Measurements from ENCODE around the gene PABPN1L. TPM values are rescaled to one million over a fixed set of nuclear protein-coding genes. Genes with fewer than 3 reads are reported as not detected.

The PABPN1L gene
- total RNA-seq, 2 donors from 2014 or later: not detected

DNA sequence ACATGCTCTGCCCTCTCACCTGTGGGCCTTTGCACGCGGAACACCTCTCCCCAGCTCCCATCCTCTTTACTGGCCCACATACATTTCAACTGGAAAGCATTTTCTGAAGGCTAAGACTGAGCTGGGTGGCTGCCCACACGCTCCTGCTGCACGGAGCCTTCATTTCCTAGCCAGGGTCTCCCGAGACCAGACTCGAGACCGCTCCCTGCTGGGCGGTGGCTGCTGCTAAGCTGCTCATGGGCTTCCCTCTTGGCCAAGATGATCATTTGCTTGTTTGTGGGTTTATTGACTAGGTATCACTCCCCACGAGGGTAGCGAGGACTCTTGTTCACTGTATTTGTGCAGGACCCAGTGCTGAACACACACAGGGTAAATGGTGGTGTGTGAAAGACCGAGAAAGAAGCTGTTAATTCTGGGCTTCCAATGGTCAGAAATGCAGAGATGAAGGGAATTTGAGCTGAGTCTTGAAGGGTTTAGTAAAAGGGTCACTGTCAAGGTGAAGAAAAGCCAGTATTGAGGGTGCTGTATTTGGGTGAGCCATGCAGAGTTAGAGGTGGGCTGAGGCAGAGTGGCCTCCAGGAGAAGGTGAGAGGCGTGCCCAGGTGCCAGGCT, 8.6 kb downstream of the PABPN1L start:
- DNase-seq: peak; percentile 79
- intact Hi-C loops (cut with DNase I): no loop called here

DNA sequence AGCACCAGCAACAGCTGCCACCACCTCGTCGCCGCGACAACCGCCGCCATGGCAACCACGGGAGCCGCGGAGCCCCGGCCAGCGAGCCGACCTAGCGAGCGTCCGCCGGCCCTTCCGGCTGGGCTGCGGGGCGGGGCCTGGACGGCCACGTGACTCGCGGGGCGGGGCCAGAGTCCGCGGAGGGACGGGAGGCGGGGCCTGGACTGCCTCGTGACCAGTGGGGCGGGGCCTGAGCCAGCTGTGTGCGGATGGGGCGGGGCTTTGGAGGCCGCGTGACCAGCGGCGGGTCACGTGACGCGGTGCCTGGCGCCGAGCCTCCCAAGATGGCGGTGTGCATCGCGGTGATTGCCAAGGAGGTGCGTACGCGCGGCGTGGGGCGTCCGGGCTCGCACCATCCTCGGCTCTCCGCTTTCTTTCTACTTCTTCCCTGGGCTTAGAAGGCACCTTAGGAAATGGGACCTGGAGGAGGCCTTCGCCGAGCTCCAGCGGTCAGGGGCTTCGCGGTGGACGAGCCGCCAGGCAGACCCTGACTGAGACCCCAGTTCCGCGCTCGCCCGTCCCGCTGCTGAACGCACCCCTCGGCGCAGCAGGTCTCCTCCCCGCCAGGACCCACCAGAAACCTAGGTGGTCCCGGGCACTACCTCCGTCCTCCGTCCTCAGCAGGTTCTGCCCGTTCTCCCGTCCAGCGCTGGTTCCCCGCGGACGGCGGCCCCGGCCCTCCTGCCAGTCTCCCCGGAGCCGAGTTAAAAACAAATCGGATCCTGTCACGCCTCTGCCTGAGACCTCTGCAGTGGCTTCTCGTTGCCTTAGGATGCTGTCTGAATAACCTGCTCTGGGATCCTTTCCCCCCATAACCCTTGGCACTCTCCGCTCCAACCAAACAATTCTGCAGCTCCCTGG, 9.4 kb downstream of the PABPN1L start, which contains the start of the genes GALNS and TRAPPC2L:
Gene GALNS (minus strand): TSS at position 120 of the 900 bp plus-strand sequence. CDS start 70 bp downstream, at position 50.
Gene TRAPPC2L (plus strand): TSS at position 300 of the 900 bp plus-strand sequence. CDS start 24 bp downstream, at position 324.
- peak; percentile 99 for DNase-seq
- intact Hi-C loops (cut with DNase I): no loop called here
- ATAC-seq: peak; percentile 97

More for the DNA sequence above, 8.6 kb downstream of the PABPN1L start:
- peak; percentile 69 to 79 for ATAC-seq

DNA sequence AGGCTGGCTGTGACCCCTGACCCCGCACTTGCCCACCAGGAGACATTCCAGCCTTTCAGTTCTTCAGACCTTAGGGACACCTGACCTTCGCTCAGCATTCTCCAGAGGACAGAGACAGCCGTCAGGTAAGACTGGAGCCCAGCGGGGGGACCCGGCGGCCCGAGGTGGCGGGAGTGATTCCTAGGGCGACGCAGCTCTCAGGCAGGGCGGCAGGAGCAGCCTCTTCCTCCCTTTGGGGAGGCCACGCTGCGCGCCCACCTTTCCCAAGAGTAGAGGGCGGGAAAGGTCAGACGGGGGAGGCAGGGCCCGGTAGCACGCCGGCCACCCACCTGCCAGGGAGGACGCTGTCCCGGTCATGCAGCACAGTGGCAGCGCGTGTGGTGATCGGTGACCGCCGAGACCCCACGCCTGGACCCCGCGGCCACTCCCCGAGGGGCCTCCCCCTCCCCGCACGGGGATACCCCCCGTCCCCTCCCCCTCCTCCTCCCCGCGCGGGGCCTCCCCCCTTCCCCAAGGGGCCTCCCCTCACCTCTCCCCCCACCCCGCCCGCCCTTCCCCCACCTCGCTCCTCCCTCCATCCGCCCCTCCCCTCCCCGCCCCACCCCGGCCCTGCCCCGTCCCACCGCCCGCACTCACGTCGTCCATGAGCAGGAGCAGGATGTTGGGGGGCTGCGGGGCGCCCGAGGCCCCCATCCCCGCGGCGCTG, 10.2 kb downstream of the PABPN1L start:
- intact Hi-C loops (cut with DNase I): no loop called here
- DNase-seq: no peak
- ATAC-seq: peak; percentile 44 to 60

DNA sequence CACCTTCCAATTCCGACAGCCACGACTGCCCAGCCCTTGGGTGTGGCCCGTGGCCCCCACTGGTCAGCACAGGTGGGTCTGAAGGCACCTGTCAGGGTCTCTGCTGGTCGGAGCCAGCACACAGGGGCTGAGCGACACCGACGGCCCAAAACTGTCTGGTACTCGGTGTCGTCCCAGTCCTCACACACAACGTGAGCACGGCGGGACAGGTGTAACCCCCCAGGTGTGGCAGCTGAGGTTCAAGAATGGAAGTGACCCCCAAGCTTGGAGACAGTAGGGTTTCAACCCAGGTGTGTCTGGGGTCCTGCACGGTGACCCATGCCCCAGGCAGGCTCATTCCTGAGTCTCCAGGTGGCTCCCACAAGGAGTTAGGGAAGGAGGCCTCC, 10.7 kb downstream of the PABPN1L start:
- intact Hi-C loops (cut with DNase I): no loop called here
- DNase-seq (no peak), ATAC-seq (no peak)

DNA sequence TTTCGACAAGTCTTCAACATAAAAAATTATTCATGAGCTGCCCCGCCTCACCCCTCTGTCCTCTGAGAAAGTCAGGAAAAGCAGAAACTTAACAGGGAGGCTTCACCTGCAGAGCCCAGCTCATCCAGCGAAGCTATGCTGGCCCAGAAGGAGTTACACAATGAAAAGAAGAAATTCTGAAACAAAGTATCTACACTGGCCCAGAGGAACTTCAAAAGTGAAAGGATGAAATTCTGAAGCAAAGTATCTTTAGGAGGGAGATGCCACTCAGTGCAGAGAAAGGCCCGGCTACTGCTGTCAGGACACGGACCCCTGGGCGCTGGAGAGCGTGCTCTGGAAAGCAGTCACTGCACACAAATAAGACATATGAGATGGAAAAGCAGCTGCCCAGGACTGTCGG, 11.3 kb downstream of the PABPN1L start:
- intact Hi-C loops (cut with DNase I): no loop called here
- ATAC-seq: no peak
- no peak for DNase-seq

DNA sequence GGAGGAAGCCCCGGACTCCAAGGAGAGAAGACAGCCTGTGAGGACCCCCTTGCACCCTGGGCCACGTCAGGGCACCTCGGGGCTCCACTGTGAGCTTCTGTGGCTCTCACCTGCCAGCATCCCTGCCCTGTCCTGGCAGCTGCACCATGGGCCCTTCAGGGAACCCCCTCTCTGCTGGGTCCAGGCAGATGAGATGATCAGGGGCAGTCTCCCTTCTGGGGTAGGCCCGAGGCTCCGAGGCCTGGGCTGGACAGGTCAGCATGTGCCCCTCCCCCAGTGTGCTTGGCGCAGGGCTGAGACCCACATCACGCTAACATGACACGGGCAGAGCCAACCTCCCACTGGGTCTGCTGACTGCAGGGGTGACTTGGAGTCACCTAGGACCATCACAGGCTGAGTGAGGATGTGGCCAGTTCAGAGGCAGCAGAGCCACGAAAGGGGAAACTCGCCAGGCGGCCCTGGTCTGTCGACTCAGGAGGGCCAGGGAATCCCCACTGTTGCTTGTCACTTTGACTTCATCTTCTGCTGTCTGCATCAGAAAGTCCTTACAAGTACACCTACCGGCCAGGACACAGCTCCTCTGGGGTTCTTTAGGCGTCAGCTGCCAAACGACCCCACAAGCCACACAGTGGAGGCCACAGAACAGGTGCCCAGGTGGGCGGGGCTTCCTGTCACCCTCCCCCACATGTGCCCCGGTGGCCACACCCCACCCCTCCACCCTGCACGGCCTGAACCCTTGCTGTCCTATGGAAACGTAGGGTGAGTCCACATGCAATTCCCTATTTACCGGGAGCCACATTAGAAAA, 12.0 kb downstream of the PABPN1L start:
- intact Hi-C loops (cut with DNase I): no loop called here
- no peak for ATAC-seq
- no peak for DNase-seq

DNA sequence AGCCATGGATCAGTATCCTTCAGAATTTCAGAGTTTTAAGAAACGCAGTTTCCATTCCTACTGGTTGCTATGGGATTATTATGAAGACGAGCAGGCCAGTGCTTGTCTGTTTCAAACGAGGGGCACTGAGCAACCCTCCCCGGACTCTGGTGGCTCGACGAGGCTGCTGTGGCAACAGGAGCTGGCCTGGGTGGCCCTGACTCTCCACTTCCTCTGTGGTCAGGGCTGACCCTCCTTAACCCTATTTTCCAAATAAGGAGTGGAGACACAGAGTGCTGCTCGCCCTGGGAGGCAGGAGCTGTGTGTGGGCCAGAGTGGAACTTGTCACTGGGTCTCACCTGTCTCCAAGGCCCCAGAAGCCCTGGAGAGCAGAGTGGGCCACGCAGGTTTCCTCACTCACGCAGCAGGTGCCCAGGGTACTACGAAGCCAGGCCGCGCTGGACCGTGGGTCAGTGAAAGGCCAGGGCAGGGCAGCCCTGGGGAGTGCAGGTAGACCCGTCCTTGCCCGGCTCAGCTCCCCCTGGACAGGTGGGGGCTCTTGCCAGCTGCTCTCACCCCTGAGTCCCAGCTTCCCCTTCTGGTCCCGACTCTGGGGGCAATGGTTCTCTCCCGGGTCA, 13.0 kb downstream of the PABPN1L start:
- intact Hi-C loops (cut with DNase I): no loop called here
- no peak for ATAC-seq
- DNase-seq: no peak

DNA sequence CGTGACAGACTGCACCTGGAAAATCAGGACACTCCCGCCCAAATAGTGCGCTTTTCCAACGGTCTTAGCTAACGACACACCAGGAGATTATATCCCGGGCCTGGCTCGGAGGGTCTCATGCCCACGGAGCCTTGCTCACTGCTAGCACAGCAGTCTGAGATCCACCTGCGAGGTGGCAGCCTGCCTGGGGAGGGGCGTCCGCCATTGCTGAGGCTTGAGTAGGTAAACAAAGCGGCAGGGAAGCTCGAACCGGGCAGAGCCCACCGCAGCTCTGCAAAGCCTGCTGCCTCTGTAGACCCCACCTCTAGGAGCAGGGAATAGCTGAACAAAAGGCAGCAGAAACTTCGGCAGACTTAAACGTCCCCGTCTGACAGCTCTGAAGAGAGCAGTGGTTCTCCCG, 14.8 kb downstream of the PABPN1L start:
- no peak for DNase-seq
- ATAC-seq: no peak
- intact Hi-C loops (cut with DNase I): no loop called here

DNA sequence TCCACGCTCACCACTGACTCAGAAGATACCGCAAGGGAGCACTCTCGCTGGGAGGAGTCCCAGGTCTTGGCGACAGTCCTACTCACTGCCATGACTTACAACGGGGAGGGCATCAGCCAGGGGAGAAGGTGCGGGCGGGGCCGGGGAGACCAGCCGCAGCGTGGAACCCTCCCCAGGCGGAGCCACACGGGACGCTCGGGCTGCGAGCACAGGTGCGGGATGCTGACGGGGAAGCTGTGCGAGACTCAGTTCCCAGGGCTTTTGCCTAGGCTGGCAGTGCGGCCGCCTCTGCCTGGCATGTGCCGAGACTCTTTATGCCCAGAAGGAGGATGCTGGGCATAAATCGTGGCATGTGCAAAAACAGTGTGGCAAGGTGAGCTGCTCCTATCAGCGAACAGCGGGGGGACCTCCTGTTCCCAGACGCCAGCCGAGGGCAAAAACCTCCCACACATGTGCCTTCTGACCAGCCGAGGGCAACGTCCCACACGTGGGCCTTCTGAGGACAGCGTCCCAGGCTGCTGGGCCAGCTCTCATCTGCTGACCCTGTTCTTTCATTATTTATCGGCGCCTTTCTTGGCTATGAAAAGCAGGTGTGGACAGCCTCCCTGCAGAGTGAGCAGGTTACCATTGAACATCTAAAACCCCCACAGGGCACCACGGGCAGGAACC, 15.8 kb downstream of the PABPN1L start:
- intact Hi-C loops (cut with DNase I): no loop called here
- no peak for ATAC-seq
- DNase-seq: no peak

DNA sequence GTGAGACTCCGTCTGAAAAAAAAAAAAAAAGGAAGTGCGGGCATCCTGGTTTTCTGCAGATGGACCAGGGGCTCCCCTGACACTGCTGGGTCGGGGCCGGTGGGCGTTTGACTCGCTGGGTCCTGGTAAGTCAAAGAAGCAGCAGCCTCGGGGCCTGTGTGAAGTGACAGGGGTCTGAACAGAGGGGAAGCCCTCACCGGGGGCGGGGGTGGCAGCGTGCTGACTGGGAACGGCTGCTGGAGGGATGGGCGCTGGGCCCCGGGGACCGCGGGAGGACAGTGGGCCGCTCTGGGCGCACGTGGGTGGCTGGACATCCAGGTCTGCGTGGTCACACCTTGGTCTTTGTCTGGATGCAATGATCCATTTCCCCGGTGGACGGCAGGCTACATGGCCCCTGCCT, 17.9 kb downstream of the PABPN1L start:
- ATAC-seq (no peak), DNase-seq (no peak)
- intact Hi-C loops (cut with DNase I): no loop called here

DNA sequence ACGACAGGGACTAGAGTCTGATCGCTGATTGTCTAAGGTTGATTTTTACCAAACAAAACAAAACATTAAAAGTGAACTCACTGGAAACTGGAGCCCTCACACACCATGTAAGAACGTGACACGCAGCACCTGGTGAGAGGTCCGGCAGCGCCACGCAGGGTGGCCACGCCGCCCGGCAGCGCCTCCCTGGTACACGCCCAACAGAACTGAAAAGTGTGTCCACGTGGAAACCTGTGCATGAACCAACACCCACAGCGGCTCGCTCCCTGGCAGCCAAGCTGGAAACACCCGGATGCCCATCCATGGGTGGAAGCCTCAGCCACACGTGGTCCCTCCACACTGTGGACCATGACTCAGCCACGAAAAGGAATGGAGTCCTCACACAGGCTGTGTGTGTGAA, 18.8 kb downstream of the PABPN1L start:
- intact Hi-C loops (cut with DNase I): no loop called here
- ATAC-seq: no peak
- DNase-seq: no peak

DNA sequence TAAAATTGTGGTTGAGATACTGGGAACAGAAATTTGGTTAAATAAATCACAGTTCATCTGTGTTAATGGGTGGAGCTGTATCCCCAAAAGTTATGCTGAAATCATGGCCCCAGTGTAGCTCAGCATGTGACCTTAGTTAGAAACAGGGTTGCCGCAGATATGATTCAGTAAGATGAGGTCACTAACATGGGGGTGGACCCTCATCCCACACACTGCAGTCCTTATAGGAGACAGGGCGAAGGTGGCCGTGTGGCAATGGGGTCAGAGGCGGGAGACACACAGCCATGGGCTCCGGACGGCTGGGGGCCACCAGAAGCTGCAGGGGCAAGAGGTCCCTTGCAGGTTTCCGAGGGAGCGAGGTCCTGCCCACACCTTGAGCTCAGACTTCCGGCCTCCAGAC, 20.4 kb downstream of the PABPN1L start:
- DNase-seq (no peak), ATAC-seq (no peak)
- intact Hi-C loops (cut with DNase I): no loop called here

DNA sequence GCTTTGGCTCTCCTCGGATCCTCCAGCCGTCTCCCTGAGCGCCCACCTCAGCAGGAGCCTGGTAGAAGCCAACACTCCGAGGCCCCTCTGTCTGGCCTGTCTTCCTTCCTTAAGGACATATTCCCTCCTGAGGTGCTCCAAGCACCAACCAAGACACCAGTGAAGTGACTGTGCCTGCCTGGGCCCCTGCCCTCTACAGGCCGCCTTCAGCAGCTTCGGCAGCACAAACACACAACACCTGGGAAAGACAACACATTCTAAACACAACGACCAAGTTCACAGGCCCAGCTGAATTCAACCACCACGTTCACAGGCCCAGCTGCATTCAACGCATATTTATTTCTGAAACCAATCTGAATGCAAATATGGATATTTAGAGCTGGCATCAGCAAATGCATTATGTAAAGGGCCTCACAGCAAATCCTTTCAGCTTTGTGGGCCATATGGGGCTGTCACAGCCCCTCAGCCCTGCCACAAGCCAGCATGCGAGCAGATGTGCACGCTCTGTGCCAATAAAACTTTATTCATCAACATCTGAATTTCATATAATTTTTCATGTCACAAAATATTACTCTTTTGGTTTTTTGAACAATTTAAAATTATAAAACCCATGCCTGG, 21.9 kb downstream of the PABPN1L start:
- DNase-seq (no peak), ATAC-seq (no peak)
- intact Hi-C loops (cut with DNase I): no loop called here

DNA sequence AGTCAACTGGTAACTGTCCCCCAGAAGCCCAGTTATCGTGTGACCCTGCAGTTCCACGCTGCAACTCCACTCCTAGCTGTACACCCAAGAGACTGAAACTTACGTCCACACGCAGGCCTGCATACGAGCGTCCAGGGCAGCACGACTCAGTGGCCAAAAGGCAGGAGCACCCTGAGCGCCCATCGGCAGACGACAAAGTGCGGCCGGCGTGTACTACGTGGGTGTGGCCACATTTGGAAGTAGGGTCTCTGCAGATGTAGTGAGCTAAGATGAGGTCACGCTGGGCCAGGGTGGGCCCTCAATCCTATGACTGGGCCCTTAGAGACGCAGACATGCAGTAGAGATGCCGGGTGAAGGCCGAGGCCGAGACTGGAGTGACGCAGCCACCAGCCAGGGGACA, 23.2 kb downstream of the PABPN1L start:
- ATAC-seq (no peak), DNase-seq (no peak)
- intact Hi-C loops (cut with DNase I): no loop called here

DNA sequence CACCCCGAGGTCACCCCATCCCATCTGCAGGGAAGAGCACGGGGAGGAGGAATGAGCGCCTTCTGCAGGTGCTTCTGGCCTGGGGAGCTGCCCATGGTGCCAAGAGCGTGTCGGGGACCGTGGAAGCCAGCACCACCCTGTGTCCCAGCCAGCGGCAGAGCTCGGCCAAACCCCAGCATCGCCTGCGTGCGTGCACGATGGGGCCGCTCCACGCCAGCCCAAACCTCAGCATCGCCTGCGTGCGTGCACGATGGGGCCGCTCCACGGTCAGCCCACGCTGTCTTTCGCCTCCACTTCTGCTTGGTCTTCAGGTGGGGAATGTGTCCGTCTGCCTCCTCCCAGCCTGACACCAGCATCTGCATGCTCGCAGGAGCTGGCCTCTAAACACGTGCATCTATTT, 23.7 kb downstream of the PABPN1L start:
- intact Hi-C loops (cut with DNase I): no loop called here
- no peak for DNase-seq
- ATAC-seq: no peak

DNA sequence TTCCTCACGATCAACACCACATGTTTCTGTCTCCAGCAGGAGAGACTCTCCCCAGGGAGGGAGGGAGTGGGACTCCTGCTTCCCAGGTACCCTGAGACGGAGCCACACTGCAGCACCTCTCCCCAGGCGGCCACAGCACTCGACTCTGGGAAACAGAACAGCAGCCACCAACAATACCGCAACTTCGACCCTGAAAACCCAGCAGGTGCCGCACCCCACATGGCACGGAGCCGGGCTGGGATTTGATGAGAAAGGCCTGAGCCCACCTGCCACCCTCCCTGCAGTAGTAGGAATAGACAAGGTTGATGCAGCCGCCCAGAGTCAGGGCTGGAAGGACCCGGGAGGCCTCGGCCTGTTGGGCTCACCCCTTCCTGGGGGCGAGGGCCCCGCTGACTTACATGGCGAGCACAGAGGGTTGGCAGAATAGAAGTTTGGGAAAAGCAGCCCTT, 24.1 kb downstream of the PABPN1L start:
- DNase-seq (no peak), ATAC-seq (no peak)
- intact Hi-C loops (cut with DNase I): no loop called here

DNA sequence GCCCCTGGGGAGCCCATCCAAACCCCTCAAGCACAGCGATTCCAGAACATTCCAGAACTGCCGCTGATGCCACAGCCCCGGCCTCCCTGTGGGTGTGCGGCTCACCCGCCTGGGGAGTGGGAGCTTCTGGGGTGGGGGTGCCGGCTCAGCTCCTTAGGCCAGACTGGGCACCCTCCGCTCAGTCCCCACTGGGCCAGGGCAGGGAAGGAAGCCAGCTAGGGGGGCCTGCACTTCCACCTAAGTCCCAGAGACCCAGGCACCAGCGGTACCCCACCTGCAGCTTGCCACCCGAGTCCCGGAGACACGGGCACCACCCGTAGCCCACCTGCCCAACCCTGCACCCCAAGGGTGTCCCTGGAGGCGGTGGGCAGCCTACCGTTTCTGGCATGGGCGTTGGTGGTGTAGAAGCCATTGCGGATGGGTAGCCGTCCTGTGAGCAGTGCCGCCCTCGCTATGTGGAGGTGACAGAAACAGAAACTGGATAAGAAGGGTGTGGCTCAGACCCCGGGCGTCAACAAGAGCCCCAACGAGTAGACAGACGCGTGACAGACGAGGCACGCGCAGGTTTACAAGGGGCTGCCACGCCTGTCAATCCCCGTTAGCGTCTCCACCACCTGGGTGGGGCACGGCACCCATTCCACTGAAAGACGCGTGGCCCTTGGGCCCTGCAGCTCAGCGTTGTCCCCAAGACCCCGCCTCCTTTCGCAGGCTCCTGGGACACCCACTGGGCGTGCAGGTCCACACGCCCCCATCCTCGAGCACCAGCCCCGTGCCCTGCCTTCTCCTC, 24.7 kb downstream of the PABPN1L start:
- intact Hi-C loops (cut with DNase I): no loop called here
- no peak for ATAC-seq
- DNase-seq: no peak

Measured in left cardiac atrium (tissue), 4 donors.